GM12878 (cell line): ENCODE measurements around the gene TEDC1. TPM values are rescaled to one million over a fixed set of nuclear protein-coding genes. Genes with fewer than 3 reads are reported as not detected.

Source experiments
- ATAC-seq: fragments of 200-7000 bp; cut with Tn5 transposase; 3 replicates; pipeline ENCODE4 v1.9.1; 2020; ENCODE audit warnings: mild to moderate bottlenecking, moderate library complexity
- BruUV-seq: library from RNA; stranded (reverse); fragments of 400-500 nt; replicated peaks from 2 replicates; lab custom pipeline; 2021; lab: Mats Ljungman, UMichigan
- CTCF ChIA-PET: fragments of 300-600 bp; sonication (Branson Sonifier 250); formaldehyde crosslinking; extraction: SDS; loops from one replicate; lab custom pipeline; 2021; ENCODE audit warnings: inconsistent platforms; lab: Yijun Ruan, JAX
- POLR2A ChIA-PET: fragments of 350-600 bp; formaldehyde crosslinking; extraction: SDS; loops from one replicate; lab custom pipeline; 2021; ENCODE audit warnings: inconsistent platforms; lab: Charles Lee
- RAD21 ChIA-PET: fragments of 300-600 bp; sonication (Branson Sonifier 250); formaldehyde crosslinking; loops from one replicate; lab custom pipeline; 2023; ENCODE audit warnings: antibody characterized with exemption; ENCODE audit not compliant: unreplicated experiment; lab: Charles Lee
- SMC1A ChIA-PET: fragments of 300-600 bp; sonication (Branson Sonifier 250); formaldehyde crosslinking; loops from one replicate; lab custom pipeline; 2023; ENCODE audit not compliant: unreplicated experiment, uncharacterized antibody; lab: Charles Lee
- DNase-seq: peaks from one replicate; pipeline ENCODE4 v3.0.0-alpha.2; 2011; ENCODE audit warnings: low read depth, low spot score
- FAIRE-seq: peaks from 3 replicates; lab custom pipeline; 2011; peaks lifted over from hg19 to GRCh38; lab: Jason Lieb, UNC
- H2AFZ ChIP-seq: 2 replicates; pipeline ENCODE4 v1.6.0; 2011; ENCODE audit warnings: low read depth, low read length, control low read depth; ENCODE audit not compliant: control insufficient read depth
- H3K27ac ChIP-seq: 2 replicates; pipeline ENCODE4 v1.5.1; 2011; ENCODE audit warnings: control low read depth; ENCODE audit not compliant: control insufficient read depth, insufficient read depth
- H3K27me3 ChIP-seq, 2 experiments: replicated peaks in 1 of 2; 2 replicates each; pipeline versions ENCODE4 v1.6.0 to v1.6.1; 2011; ENCODE audit warnings: low read length in 1 of 2; ENCODE audit not compliant: control insufficient read depth in 2 of 2, insufficient read depth in 2 of 2
- H3K36me3 ChIP-seq, 2 experiments: 2 replicates each; pipeline ENCODE4 v1.5.1; 2011; ENCODE audit warnings: low read length in 1 of 2; ENCODE audit not compliant: control insufficient read depth in 2 of 2, insufficient read depth in 2 of 2
- H3K4me1 ChIP-seq: 2 replicates; pipeline ENCODE4 v1.6.1; 2011; ENCODE audit warnings: mild to moderate bottlenecking, low read length, moderate library complexity, mixed read lengths; ENCODE audit not compliant: control insufficient read depth, insufficient read depth
- H3K4me2 ChIP-seq: 2 replicates; pipeline ENCODE4 v1.6.0; 2011; ENCODE audit warnings: control low read depth; ENCODE audit not compliant: control insufficient read depth, insufficient read depth
- H3K4me3 ChIP-seq: fragments of 200-600 bp; sonication (generic); 2 replicates; pipeline ENCODE4 v1.5.1; 2016
- H3K79me2 ChIP-seq: 2 replicates; pipeline ENCODE4 v1.6.0; 2011; ENCODE audit warnings: low read length; ENCODE audit not compliant: control insufficient read depth, insufficient read depth
- H3K9ac ChIP-seq: 2 replicates; pipeline ENCODE4 v1.8.0; 2011; ENCODE audit warnings: low read length, control low read depth, mixed read lengths; ENCODE audit not compliant: control insufficient read depth, insufficient read depth
- H3K9me3 ChIP-seq: replicated peaks from 3 replicates; pipeline ENCODE4 v1.5.1; 2011; ENCODE audit warnings: mild to moderate bottlenecking, low read length; ENCODE audit not compliant: control insufficient read depth, insufficient read depth
- H4K20me1 ChIP-seq: 2 replicates; pipeline ENCODE4 v1.6.0; 2011; ENCODE audit not compliant: control insufficient read depth, insufficient read depth
- RAD51 ChIP-seq: fragments of 450-650 bp; IDR thresholded peaks from 2 replicates; pipeline ENCODE4 v1.6.1; 2016; ENCODE audit warnings: moderate library complexity, mild to moderate bottlenecking, inconsistent platforms
- RB1 ChIP-seq: fragments of 450-650 bp; formaldehyde crosslinking; IDR thresholded peaks from 2 replicates; pipeline ENCODE4 v1.6.1; 2017; ENCODE audit warnings: mild to moderate bottlenecking, borderline replicate concordance
- RFX5 ChIP-seq: IDR thresholded peaks from 2 replicates; pipeline ENCODE4 v1.6.1; 2011; ENCODE audit warnings: low read depth, low read length, improper control_type of control experiment
- SUZ12 ChIP-seq: fragments of 200-600 bp; sonication (generic); IDR thresholded peaks from one replicate; pipeline ENCODE4 v1.6.1; 2018; ENCODE audit warnings: antibody characterized with exemption, mild to moderate bottlenecking; ENCODE audit not compliant: unreplicated experiment
- WRNIP1 ChIP-seq: IDR thresholded peaks from 2 replicates; pipeline ENCODE4 v1.6.1; 2011; ENCODE audit warnings: low read depth, low read length, improper control_type of control experiment, borderline replicate concordance
- ZBTB33 ChIP-seq: fragments of 450-650 bp; IDR thresholded peaks from 2 replicates; pipeline ENCODE4 v1.6.1; 2017; ENCODE audit warnings: mild to moderate bottlenecking
- ZBTB4 ChIP-seq: fragments of 450-650 bp; formaldehyde crosslinking; IDR thresholded peaks from 2 replicates; pipeline ENCODE4 v1.4.0; 2022; ENCODE audit warnings: mild to moderate bottlenecking, moderate library complexity
- ZNF207 ChIP-seq: fragments of 450-650 bp; IDR thresholded peaks from 2 replicates; pipeline ENCODE4 v1.6.1; 2014; ENCODE audit warnings: antibody characterized with exemption, mild to moderate bottlenecking, borderline replicate concordance
- WGBS: methylation state at CpG from one replicate; pipeline ENCODE4 v1.1.6; 2016; ENCODE audit warnings: low lambda C conversion rate; ENCODE audit not compliant: insufficient replicate concordance, insufficient coverage; ENCODE audit errors: missing lambda C conversion rate; 5-methylcytosine and 5-hydroxymethylcytosine counted together
- in situ Hi-C: fragments of 300-500 bp; cut with MboI; formaldehyde crosslinking; loops from 9 replicates; pipeline ENCODE4 v1.14.3; 2018; ENCODE audit warnings: mixed read lengths
- intact Hi-C: fragments of 100-400 bp; cut with micrococcal nuclease; formaldehyde crosslinking; loops from one replicate; pipeline ENCODE4 v1.14.2; 2022; ENCODE audit not compliant: unreplicated experiment
- polyA plus RNA-seq, 11 experiments: library from polyadenylated mRNA; depleted of rRNA in 4 of 11; unstranded in 6 of 11; stranded (reverse) in 5 of 11; fragments of >200 nt; fragmentation: Nextera tagmentation in 4 of 11; fragmentation: Illumina TruSeq in 1 of 11; extraction: Ambion mirVana in 4 of 11; extraction: Trizol in 1 of 11; gene quantifications; 1 replicate in 1 of 11; 2 replicates in 10 of 11; pipeline versions ENCODE4 v1.2.1 to v1.2.3, GENCODE V29; 2011 to 2016; ENCODE audit warnings: inconsistent platforms in 2 of 11, missing spikeins in 2 of 11, low read depth in 1 of 11
- total RNA-seq, 4 experiments: library from RNA; depleted of rRNA in 3 of 4; stranded (reverse); fragments of >200 nt in 3 of 4; fragmentation: Illumina TruSeq in 1 of 4; extraction: Trizol in 1 of 4; gene quantifications; 2 replicates each; pipeline versions ENCODE4 v1.2.1 to v1.2.3, GENCODE V29; 2013 to 2021

Gene TEDC1
- total and polyA plus RNA-seq, 10 of the 15 experiments (the other 5 are each of a cell fraction or from before 2014, with no cell fraction given): 0.19 to 34.2 (median 14.5) TPM

GRCh38 chr14:105533391-105533790 is 42.3 kb downstream of the TEDC1 start:
- Histone ChIP-seq H3K27ac (no peak overlapping the region), H3K4me3 (no peak overlapping the region), H3K9ac (no peak overlapping the region), H3K4me2 (no peak overlapping the region), H3K9me3 (no peaks in the 10 kb centered on the region), H3K4me1 (peaks cover 4% of the 10 kb centered on the region), H3K79me2 (no peaks in the 10 kb centered on the region), H2AFZ (no peak overlapping the region), H4K20me1 (no peaks in the 10 kb centered on the region), H3K27me3 (peaks cover 0 to 4% of the 10 kb centered on the region in 2 experiments; a peak in 3 of 4 replicates), H3K36me3 (no peaks in the 10 kb centered on the region)
- no TSS peak for BruUV-seq
- DNase-seq (no peak), ATAC-seq (no peak), FAIRE-seq (no peak)
- WGBS: 34% methylated on average over 9 of the region's 9 CpGs
- intact Hi-C loops (loop anchor here (2.0 to 10.0 kb wide), 3 partner anchors 163 to 881 kb away; no protein-coding TSS in a partner anchor), in situ Hi-C loops (loop anchor here (10.0 kb wide), 2 partner anchors 471 to 631 kb away; no protein-coding TSS in a partner anchor)
- RAD21 ChIA-PET: interaction anchor here (0.9 to 1.3 kb wide), 2 partner anchors 51 to 163 kb away, joined by 3 to 4 read pairs; no protein-coding TSS in a partner anchor
- CTCF ChIA-PET: interaction anchor here (1.0 to 3.0 kb wide), 6 partner anchors 9 to 884 kb away, joined by 3 to 17 read pairs (median 6); no protein-coding TSS in a partner anchor
- POLR2A ChIA-PET: no interaction called here
- TF ChIP-seq SUZ12 (no peak), RAD51 (no peak), ZBTB4 (no peak), WRNIP1 (no peak), RFX5 (no peak), RB1 (no peak), ZNF207 (no peak), ZBTB33 (no peak)
- SMC1A ChIA-PET: no interaction called here
